K562 treated with DMSO at 1 percent for 4 hours (cell line): Measurements from ENCODE around the gene ZBED1. TPM values are rescaled to one million over a fixed set of nuclear protein-coding genes. Genes with fewer than 3 reads are reported as not detected.

Experiments used
- total RNA-seq: library from RNA; unstranded; fragments of 300-600 nt; gene quantifications from 2 replicates; pipeline ENCODE4 v1.2.3, GENCODE V29; 2022; ENCODE audit not compliant: insufficient read depth

ZBED1 gene
- 18.5 and 21.6 TPM in 2 replicates for total RNA-seq

GRCh38 chrX:2500803-2501558 lies at the start of gene ZBED1, which contains the start of gene DHRSX:
Gene ZBED1 (minus strand): TSS chrX:2500976. CDS start chrX:2490719, 10,257 bp downstream.
Gene DHRSX (minus strand): TSS chrX:2500976. CDS start chrX:2500925, 51 bp downstream.

Other genes with a start within 250 kb of the ZBED1 start
- 5.4 and 9.7 TPM in 2 replicates for gene DHRSX, start within 50 bp of the ZBED1 start, total RNA-seq
- gene CD99, start 190.3 kb upstream of the ZBED1 start, total RNA-seq, result 50.5 and 67.4 TPM in 2 replicates